H9 (cell line): Measurements from ENCODE around the gene AKIRIN1. TPM values are rescaled to one million over a fixed set of nuclear protein-coding genes. Genes with fewer than 3 reads are reported as not detected.

Experiments
- DNase-seq: peaks from one replicate; pipeline ENCODE4 v3.0.0-alpha.2; 2017
- H2AFZ ChIP-seq: one replicate; pipeline ENCODE4 v1.6.1; 2013; ENCODE audit warnings: mild to moderate bottlenecking, low read length, control low read depth, moderate library complexity
- H2AK5ac ChIP-seq: 2 replicates; pipeline ENCODE4 v1.6.1; 2013; ENCODE audit warnings: low read length, control low read depth, mixed read lengths; ENCODE audit not compliant: insufficient read length
- H2BK120ac ChIP-seq: one replicate; pipeline ENCODE4 v1.6.1; 2013; ENCODE audit warnings: low read depth, mild to moderate bottlenecking, low read length, control low read depth, inconsistent platforms; ENCODE audit not compliant: poor library complexity, severe bottlenecking
- H2BK12ac ChIP-seq: 2 replicates; pipeline ENCODE4 v1.6.1; 2013; ENCODE audit warnings: low read length, control low read depth, mixed read lengths, low read depth; ENCODE audit not compliant: insufficient read length
- H2BK15ac ChIP-seq: 2 replicates; pipeline ENCODE4 v1.6.1; 2013; ENCODE audit warnings: low read depth, low read length, control low read depth
- H2BK20ac ChIP-seq: one replicate; pipeline ENCODE4 v1.6.1; 2013; ENCODE audit warnings: low read depth, mild to moderate bottlenecking, low read length, control low read depth, inconsistent platforms; ENCODE audit not compliant: poor library complexity, severe bottlenecking
- H2BK5ac ChIP-seq: 2 replicates; pipeline ENCODE4 v1.6.1; 2013; ENCODE audit warnings: low read length, control low read depth, mixed read lengths; ENCODE audit not compliant: insufficient read length
- H3K14ac ChIP-seq: 2 replicates; pipeline ENCODE4 v1.6.1; 2013; ENCODE audit warnings: low read length, control low read depth; ENCODE audit not compliant: insufficient read depth
- H3K18ac ChIP-seq: 2 replicates; pipeline ENCODE4 v1.6.1; 2013; ENCODE audit warnings: low read depth, mild to moderate bottlenecking, mixed read lengths, low read length, control low read depth; ENCODE audit not compliant: insufficient read length
- H3K23ac ChIP-seq: 2 replicates; pipeline ENCODE4 v1.6.1; 2013; ENCODE audit warnings: low read length, control low read depth, mixed read lengths, low read depth; ENCODE audit not compliant: insufficient read length
- H3K23me2 ChIP-seq: 2 replicates; pipeline ENCODE4 v1.6.1; 2013; ENCODE audit warnings: low read depth, mild to moderate bottlenecking, mixed read lengths, low read length, control low read depth; ENCODE audit not compliant: insufficient read length, poor library complexity, severe bottlenecking
- H3K27ac ChIP-seq: 2 replicates; pipeline ENCODE4 v1.5.1; 2013; ENCODE audit warnings: low read length, control low read depth, mixed read lengths, low read depth; ENCODE audit not compliant: insufficient read length
- H3K27me3 ChIP-seq: 2 replicates; pipeline ENCODE4 v1.6.1; 2013; ENCODE audit warnings: low read length, control low read depth, inconsistent platforms; ENCODE audit not compliant: insufficient read depth
- H3K4ac ChIP-seq: 2 replicates; pipeline ENCODE4 v1.6.1; 2013; ENCODE audit warnings: low read depth, mild to moderate bottlenecking, control low read depth, inconsistent platforms, low read length, moderate library complexity
- H3K4me1 ChIP-seq: 2 replicates; pipeline ENCODE4 v1.6.1; 2013; ENCODE audit warnings: low read length, control low read depth, inconsistent platforms; ENCODE audit not compliant: insufficient read depth
- H3K4me2 ChIP-seq: 2 replicates; pipeline ENCODE4 v1.6.1; 2013; ENCODE audit warnings: low read length, control low read depth, mixed read lengths; ENCODE audit not compliant: insufficient read length, insufficient read depth
- H3K56ac ChIP-seq: 2 replicates; pipeline ENCODE4 v1.6.1; 2013; ENCODE audit warnings: low read depth, mild to moderate bottlenecking, mixed read lengths, low read length, control low read depth; ENCODE audit not compliant: insufficient read length
- H3K79me1 ChIP-seq: 2 replicates; pipeline ENCODE4 v1.6.1; 2013; ENCODE audit warnings: low read depth, mild to moderate bottlenecking, moderate library complexity, low read length, control low read depth, inconsistent platforms; ENCODE audit not compliant: insufficient read depth, poor library complexity, severe bottlenecking
- H3K79me2 ChIP-seq: 2 replicates; pipeline ENCODE4 v1.6.1; 2013; ENCODE audit warnings: low read length, control low read depth, inconsistent platforms; ENCODE audit not compliant: insufficient read depth
- H3K9ac ChIP-seq: 2 replicates; pipeline ENCODE4 v1.6.1; 2013; ENCODE audit warnings: low read length, control low read depth, mixed read lengths; ENCODE audit not compliant: insufficient read length; ENCODE audit errors: extremely low read depth
- H3K9me3 ChIP-seq: one replicate; pipeline ENCODE4 v1.6.1; 2013; ENCODE audit warnings: low read depth, low read length, inconsistent platforms; ENCODE audit not compliant: control insufficient read depth
- H3T11ph ChIP-seq: one replicate; pipeline ENCODE4 v1.6.1; 2013; ENCODE audit warnings: mild to moderate bottlenecking, low read length, control low read depth, inconsistent platforms
- H4K20me1 ChIP-seq: one replicate; pipeline ENCODE4 v1.6.1; 2013; ENCODE audit not compliant: control insufficient read depth, insufficient read length, insufficient read depth
- H4K5ac ChIP-seq: 2 replicates; pipeline ENCODE4 v1.6.1; 2013; ENCODE audit warnings: low read depth, mild to moderate bottlenecking, mixed read lengths, low read length, control low read depth; ENCODE audit not compliant: insufficient read length
- H4K8ac ChIP-seq: replicated peaks from 2 replicates; pipeline ENCODE4 v1.6.1; 2013; ENCODE audit warnings: low read length, control low read depth, mixed read lengths, low read depth; ENCODE audit not compliant: insufficient read length
- H4K91ac ChIP-seq: 2 replicates; pipeline ENCODE4 v1.6.1; 2013; ENCODE audit warnings: low read depth, mild to moderate bottlenecking, moderate library complexity, mixed read lengths, low read length, control low read depth; ENCODE audit not compliant: insufficient read length
- H3K27ac Mint-ChIP-seq, 3 experiments: 2 replicates in 2 of 3; 3 replicates in 1 of 3; pipeline ENCODE4 v1.8.0; 2020 to 2021; ENCODE audit warnings: mixed read lengths in 3 of 3, mild to moderate bottlenecking in 1 of 3, moderate library complexity in 1 of 3
- H3K27me3 Mint-ChIP-seq: 2 replicates; pipeline ENCODE4 v1.8.0; 2021; ENCODE audit warnings: low read depth, mild to moderate bottlenecking, moderate library complexity, mixed read lengths
- H3K36me3 Mint-ChIP-seq, 3 experiments: 2 replicates in 2 of 3; 3 replicates in 1 of 3; pipeline ENCODE4 v1.8.0; 2020 to 2021; ENCODE audit warnings: low read depth in 3 of 3, mixed read lengths in 3 of 3; ENCODE audit not compliant: insufficient read depth in 1 of 3
- H3K4me1 Mint-ChIP-seq, 2 experiments: 2 replicates each; pipeline ENCODE4 v1.8.0; 2020; ENCODE audit warnings: mixed read lengths in 2 of 2
- H3K4me3 Mint-ChIP-seq, 2 experiments: 2 replicates in 1 of 2; 3 replicates in 1 of 2; pipeline ENCODE4 v1.8.0; 2020 to 2021; ENCODE audit warnings: mild to moderate bottlenecking in 2 of 2, mixed read lengths in 2 of 2, moderate library complexity in 1 of 2
- H3K9me3 Mint-ChIP-seq, 2 experiments: 2 replicates in 1 of 2; 3 replicates in 1 of 2; pipeline ENCODE4 v1.8.0; 2020; ENCODE audit warnings: mild to moderate bottlenecking in 2 of 2, mixed read lengths in 2 of 2, moderate library complexity in 1 of 2
- WGBS: extraction: QIAGEN DNeasy Blood & Tissue Kit; methylation state at CpG from one replicate; pipeline ENCODE4 v1.1.7; 2013; ENCODE audit warnings: missing lambda C conversion rate, low lambda C conversion rate, mixed read lengths; ENCODE audit not compliant: insufficient read length; ENCODE audit errors: extremely low coverage; 5-methylcytosine and 5-hydroxymethylcytosine counted together
- total RNA-seq: library from RNA; stranded (reverse); gene quantifications from 2 replicates; pipeline ENCODE4 v1.2.1, GENCODE V29; 2021
- TF ChIP-seq, protein P1 (sequence below): fragments of 200-600 bp; sonication (generic); conservative IDR thresholded peaks from 3 replicates; pipeline ENCODE4 v1.8.0; 2021; ENCODE audit warnings: antibody characterized with exemption, mild to moderate bottlenecking

The AKIRIN1 gene
- total RNA-seq, 1 experiment from 2014 or later: 237 TPM

DNA sequence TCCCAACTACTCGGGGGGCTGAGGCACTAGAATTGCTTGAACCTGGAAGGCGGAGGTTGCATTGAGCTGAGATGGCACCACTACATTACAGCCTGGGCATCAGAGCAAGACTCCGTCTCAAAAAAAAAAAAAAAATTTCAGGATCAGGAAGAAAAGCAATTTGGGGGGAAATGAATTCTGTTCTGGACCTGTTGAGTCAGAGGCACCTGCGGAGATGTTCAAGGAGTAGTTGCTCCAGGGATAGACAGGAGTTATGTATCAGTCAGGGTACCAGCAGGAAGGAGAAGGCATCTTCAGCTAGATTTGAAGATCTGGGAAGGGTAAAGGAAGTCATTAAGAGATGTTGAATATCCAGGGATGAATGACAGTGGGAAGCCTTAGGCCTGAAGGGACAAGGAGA is 46.5 kb upstream of the AKIRIN1 start:
- Histone ChIP-seq H3K27ac (no peak overlapping the region), H3K23ac (no peak overlapping the region), H2BK120ac (no peak overlapping the region), H2BK15ac (no peak overlapping the region), H3K27me3 (no peaks in the 10 kb centered on the region), H3K4ac (no peak overlapping the region), H2AFZ (no peak overlapping the region), H3K79me2 (no peaks in the 10 kb centered on the region), H2BK5ac (no peak overlapping the region), H2BK20ac (no peak overlapping the region), H3K9me3 (no peaks in the 10 kb centered on the region), H3K4me1 (no peaks in the 10 kb centered on the region), H4K8ac (no peak overlapping the region), H3K18ac (no peak overlapping the region), H2AK5ac (no peak overlapping the region), H4K20me1 (no peaks in the 10 kb centered on the region), H3K9ac (no peak overlapping the region), H3K79me1 (no peaks in the 10 kb centered on the region), H3K56ac (no peak overlapping the region), H3K14ac (no peak overlapping the region), H4K91ac (no peak overlapping the region), H2BK12ac (no peak overlapping the region), H3K4me2 (no peak overlapping the region), H4K5ac (no peak overlapping the region), H3K23me2 (no peaks in the 10 kb centered on the region), H3T11ph (no peak overlapping the region)
- WGBS: no CpG with 5 or more reads among the region's 4 CpGs
- Mint-ChIP-seq H3K9me3 (peaks cover 7 to 14% of the 10 kb centered on the region in 2 experiments), H3K27ac (no peak overlapping the region), H3K4me3 (no peak overlapping the region), H3K4me1 (peaks cover 12 to 16% of the 10 kb centered on the region in 2 experiments), H3K27me3 (peaks cover 5% of the 10 kb centered on the region), H3K36me3 (peaks cover 2 to 10% (median 4%) of the 10 kb centered on the region in 3 experiments; a peak in 6 of 7 replicates)
- TF ChIP-seq, protein P1, sequence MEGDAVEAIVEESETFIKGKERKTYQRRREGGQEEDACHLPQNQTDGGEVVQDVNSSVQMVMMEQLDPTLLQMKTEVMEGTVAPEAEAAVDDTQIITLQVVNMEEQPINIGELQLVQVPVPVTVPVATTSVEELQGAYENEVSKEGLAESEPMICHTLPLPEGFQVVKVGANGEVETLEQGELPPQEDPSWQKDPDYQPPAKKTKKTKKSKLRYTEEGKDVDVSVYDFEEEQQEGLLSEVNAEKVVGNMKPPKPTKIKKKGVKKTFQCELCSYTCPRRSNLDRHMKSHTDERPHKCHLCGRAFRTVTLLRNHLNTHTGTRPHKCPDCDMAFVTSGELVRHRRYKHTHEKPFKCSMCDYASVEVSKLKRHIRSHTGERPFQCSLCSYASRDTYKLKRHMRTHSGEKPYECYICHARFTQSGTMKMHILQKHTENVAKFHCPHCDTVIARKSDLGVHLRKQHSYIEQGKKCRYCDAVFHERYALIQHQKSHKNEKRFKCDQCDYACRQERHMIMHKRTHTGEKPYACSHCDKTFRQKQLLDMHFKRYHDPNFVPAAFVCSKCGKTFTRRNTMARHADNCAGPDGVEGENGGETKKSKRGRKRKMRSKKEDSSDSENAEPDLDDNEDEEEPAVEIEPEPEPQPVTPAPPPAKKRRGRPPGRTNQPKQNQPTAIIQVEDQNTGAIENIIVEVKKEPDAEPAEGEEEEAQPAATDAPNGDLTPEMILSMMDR: no peak
- DNase-seq: no peak
